Heart left ventricle (tissue), 16 donors: ENCODE results near the gene CFAP69. TPM values are rescaled to one million over a fixed set of nuclear protein-coding genes. Genes with fewer than 3 reads are reported as not detected.

Source experiments
- ATAC-seq, 4 donors: fragments of 200-7000 bp; cut with Tn5 transposase; one replicate each; pipeline ENCODE4 v1.9.1; 2020 to 2022; ENCODE audit warnings: moderate library complexity in 4 of 4, mild to moderate bottlenecking in 3 of 4, moderate number of reproducible peaks in 1 of 4
- DNase-seq, 5 donors: peaks; one replicate each; pipeline ENCODE4 v3.0.0-alpha.2; 2020
- H3K27ac ChIP-seq, 12 donors: fragments of 200-600 bp; sonication (generic) in 4 of 12; one replicate each; pipeline versions ENCODE4 v1.5.0 to v1.8.0; 2016 to 2022; ENCODE audit warnings: mild to moderate bottlenecking in 2 of 12
- H3K27me3 ChIP-seq, 9 donors: fragments of 200-600 bp; sonication (generic) in 2 of 9; one replicate each; pipeline versions ENCODE4 v1.5.1 to v1.8.0; 2016 to 2022; ENCODE audit warnings: mild to moderate bottlenecking in 3 of 9
- H3K36me3 ChIP-seq, 9 donors: fragments of 200-600 bp; sonication (generic) in 2 of 9; one replicate each; pipeline versions ENCODE4 v1.5.0 to v1.8.0; 2018 to 2022; ENCODE audit warnings: mild to moderate bottlenecking in 2 of 9
- H3K4me1 ChIP-seq, 12 donors: fragments of 200-600 bp; sonication (generic) in 4 of 12; one replicate each; pipeline versions ENCODE4 v1.5.0 to v1.8.0; 2016 to 2022; ENCODE audit warnings: mild to moderate bottlenecking in 3 of 12
- H3K4me3 ChIP-seq, 12 donors: fragments of 200-600 bp; sonication (generic) in 4 of 12; one replicate each; pipeline versions ENCODE4 v1.5.0 to v1.8.0; 2017 to 2022; ENCODE audit warnings: mild to moderate bottlenecking in 9 of 12, moderate library complexity in 4 of 12
- H3K9me3 ChIP-seq, 12 donors: fragments of 200-600 bp; sonication (generic) in 4 of 12; one replicate each; pipeline versions ENCODE4 v1.5.0 to v1.8.0; 2016 to 2022; ENCODE audit warnings: mild to moderate bottlenecking in 1 of 12
- POLR2A ChIP-seq, 2 donors: fragments of 450-650 bp; IDR thresholded peaks; one replicate each; pipeline ENCODE4 v1.6.1; 2017; ENCODE audit warnings: antibody characterized with exemption in 2 of 2, mild to moderate bottlenecking in 2 of 2, moderate library complexity in 2 of 2
- WGBS, 4 donors: extraction: QIAGEN DNeasy Blood & Tissue Kit in 2 of 4; methylation state at CpG; one replicate each; pipeline versions ENCODE4 v1.1.5 to v1.1.7; 2013 to 2018; 5-methylcytosine and 5-hydroxymethylcytosine counted together
- intact Hi-C, 10 donors: fragments of 100-400 bp; cut with DNase I; formaldehyde crosslinking; loops; one replicate each; pipeline versions ENCODE4 v1.11.1 to v1.14.2; 2022
- polyA plus RNA-seq, 2 donors: library from polyadenylated mRNA; stranded (reverse); fragments of 200-250 nt; gene quantifications; one replicate each; pipeline ENCODE4 v1.2.3, GENCODE V29; 2013
- total RNA-seq, 9 donors: library from RNA; depleted of rRNA in 2 of 9; stranded (reverse); fragments of >200 nt in 2 of 9; fragmentation: NEBNext Ultra II Directional in 3 of 9; extraction: Animal tissue kit (Norgen Biotek cat#: 25700) in 3 of 9; gene quantifications; one replicate each; pipeline versions ENCODE4 v1.1.0 to v1.2.4, GENCODE V29; 2016 to 2023
- TF ChIP-seq, protein P1 (sequence below), 12 donors: fragments of 200-600 bp; sonication (generic) in 4 of 12; IDR thresholded peaks; one replicate each; pipeline versions ENCODE4 v1.5.0 to v1.8.0; 2018 to 2022; ENCODE audit warnings: antibody characterized with exemption in 12 of 12, mild to moderate bottlenecking in 5 of 12
- donor health status: ischemic (EF 13 %, LVEDD 7.1; RV severe dilation, severe dysfunction).
- donor health status: healthy with polysubstance abuse.
- donor health status: DM: no; HTN: yes; CAD: no.
- donor health status: DM: no; HTN: no; CAD: no.
- donor health status: ischemic (EF 25% LVEDD 6.9; RV normal size, moderate dysfunction).
- donor health status: ischemic (EF 25% LVEDD 5.7; RV mildly dilated, moderate dysfunction).
- donor health status: healthy.
- donor health status: DM: yes; HTN: yes; CAD: no.
- donor health status: ischemic (EF 35%, LVEDD 5.7; RV mildly dilated, moderate dysfunction).
- donor health status: nonischemic (EF 11% LVEDD 7.7; RV severe dilation, severe dysfunction).
- donor health status: DM: yes; HTN: yes; CAD: no.
- donor health status: PGD.
- donor health status: ischemic (EF 29% LVEDD 5.4; RV normal size, mild dysfunction).
- donor health status: nonischemic (EF 23%, LVEDD 6.1; RV moderate dilation, normal function).

The CFAP69 gene
- total and polyA plus RNA-seq, 11 donors: 1.0 to 4.5 (median 2.6) TPM

DNA sequence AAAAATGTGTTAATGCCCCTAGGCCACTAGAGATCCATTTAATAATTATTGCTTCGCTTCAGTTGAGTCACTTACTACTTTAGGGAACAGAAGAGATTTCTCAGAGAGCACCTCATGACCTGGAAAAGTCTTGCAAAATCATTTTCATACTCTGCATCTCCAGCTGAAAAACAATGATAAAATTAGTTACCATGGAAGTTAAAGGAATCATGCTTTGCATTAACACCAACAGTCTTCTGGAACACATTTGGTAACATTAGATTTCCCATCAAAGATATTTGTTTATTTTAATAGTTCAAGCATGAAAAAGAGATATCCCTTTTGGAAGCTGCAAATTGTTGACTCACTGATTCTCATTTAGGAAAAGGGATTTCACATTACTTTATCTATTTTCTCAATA, 35.2 kb upstream of the CFAP69 start:
- DNase-seq: no peak
- intact Hi-C loops: loop anchor here in 2 of 10 donors (5.0 kb wide), 2 partner anchors 38 to 57 kb away; partner anchors contain the start of genes CFAP69 (in 1 of the 2) and STEAP1 (in 1 of the 2)
- ATAC-seq: no peak
- no peaks in the 10 kb centered on the region for H3K36me3 ChIP-seq
- peaks cover 0 to 18% (median 5%) of the 10 kb centered on the region in 12 donors for H3K4me1 ChIP-seq
- TF ChIP-seq POLR2A (IDR thresholded peaks at IDR 0.05): no peak
- TF ChIP-seq, protein P1, sequence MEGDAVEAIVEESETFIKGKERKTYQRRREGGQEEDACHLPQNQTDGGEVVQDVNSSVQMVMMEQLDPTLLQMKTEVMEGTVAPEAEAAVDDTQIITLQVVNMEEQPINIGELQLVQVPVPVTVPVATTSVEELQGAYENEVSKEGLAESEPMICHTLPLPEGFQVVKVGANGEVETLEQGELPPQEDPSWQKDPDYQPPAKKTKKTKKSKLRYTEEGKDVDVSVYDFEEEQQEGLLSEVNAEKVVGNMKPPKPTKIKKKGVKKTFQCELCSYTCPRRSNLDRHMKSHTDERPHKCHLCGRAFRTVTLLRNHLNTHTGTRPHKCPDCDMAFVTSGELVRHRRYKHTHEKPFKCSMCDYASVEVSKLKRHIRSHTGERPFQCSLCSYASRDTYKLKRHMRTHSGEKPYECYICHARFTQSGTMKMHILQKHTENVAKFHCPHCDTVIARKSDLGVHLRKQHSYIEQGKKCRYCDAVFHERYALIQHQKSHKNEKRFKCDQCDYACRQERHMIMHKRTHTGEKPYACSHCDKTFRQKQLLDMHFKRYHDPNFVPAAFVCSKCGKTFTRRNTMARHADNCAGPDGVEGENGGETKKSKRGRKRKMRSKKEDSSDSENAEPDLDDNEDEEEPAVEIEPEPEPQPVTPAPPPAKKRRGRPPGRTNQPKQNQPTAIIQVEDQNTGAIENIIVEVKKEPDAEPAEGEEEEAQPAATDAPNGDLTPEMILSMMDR (IDR thresholded peaks at IDR 0.05): no peak
- no peaks in the 10 kb centered on the region for H3K9me3 ChIP-seq
- WGBS, 4 donors: 81 to 91% (median 86%) methylated on average over 1 of the region's 1 CpG
- H3K27me3 ChIP-seq: peaks cover 0 to 33% (median 0%) of the 10 kb centered on the region in 9 donors
- H3K27ac ChIP-seq: no peak overlapping the region
- no peak overlapping the region for H3K4me3 ChIP-seq

DNA sequence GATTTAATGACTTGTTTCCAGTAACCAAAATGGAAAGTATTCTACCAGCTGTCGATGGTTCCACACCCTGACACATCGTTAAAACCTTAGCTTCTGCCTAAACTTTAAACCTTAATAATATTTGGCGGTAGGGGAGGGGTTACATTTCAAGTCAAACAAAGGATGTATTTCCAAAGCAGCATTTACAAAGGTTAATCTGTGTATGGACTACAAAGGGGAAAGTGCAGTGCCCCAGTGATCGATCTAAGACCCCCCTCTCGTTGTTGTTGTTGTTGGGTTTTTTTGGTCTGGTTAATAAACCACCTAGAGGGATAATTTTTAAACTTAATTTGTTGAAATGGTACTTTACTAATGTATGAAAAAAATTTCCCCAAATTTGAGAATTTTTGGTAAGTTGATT, 34.5 kb upstream of the CFAP69 start:
- H3K27ac ChIP-seq: peak overlapping the region in 3 of 12 donors; percentile 67 to 87 (median 79)
- intact Hi-C loops: loop anchor here in 2 of 10 donors (5.0 kb wide), 2 partner anchors 37 to 58 kb away; partner anchors contain the start of genes CFAP69 (in 1 of the 2) and STEAP1 (in 1 of the 2)
- no peak for DNase-seq
- H3K4me3 ChIP-seq: peak overlapping the region in 1 of 12 donors; percentile 72
- H3K9me3 ChIP-seq: no peaks in the 10 kb centered on the region
- no peak for ATAC-seq
- no peak for TF ChIP-seq POLR2A (IDR thresholded peaks at IDR 0.05)
- TF ChIP-seq, protein P1 (IDR thresholded peaks at IDR 0.05): no peak
- peaks cover 0 to 33% (median 0%) of the 10 kb centered on the region in 9 donors for H3K27me3 ChIP-seq
- H3K36me3 ChIP-seq: no peaks in the 10 kb centered on the region
- peaks cover 0 to 18% (median 5%) of the 10 kb centered on the region in 12 donors for H3K4me1 ChIP-seq
- WGBS, 4 donors: 64 to 84% (median 68%) methylated on average over 5 of the region's 5 CpGs

DNA sequence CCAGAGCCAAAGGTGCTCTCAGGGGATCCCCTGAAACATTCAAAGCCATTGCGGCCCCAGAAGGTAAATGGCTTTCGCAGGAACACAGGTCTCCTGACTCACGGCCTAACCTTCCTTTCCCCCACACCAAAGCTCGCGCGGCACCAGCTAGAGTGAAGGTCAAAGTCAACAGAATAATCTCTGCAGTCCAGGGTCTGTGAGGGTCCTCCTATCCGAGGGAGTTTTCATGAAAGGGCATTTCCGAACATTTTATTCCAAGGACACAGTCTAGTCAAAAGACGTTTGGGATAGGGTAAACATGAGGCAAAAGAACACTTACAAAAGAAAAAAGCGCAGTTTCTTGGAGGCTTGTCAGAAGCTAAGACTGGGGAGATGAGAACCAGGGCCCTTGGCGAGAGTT, 34.0 kb upstream of the CFAP69 start:
- DNase-seq: peak in 2 of 5 donors; percentile 23 to 30
- H3K4me1 ChIP-seq: peaks cover 0 to 18% (median 5%) of the 10 kb centered on the region in 12 donors
- WGBS, 4 donors: 21 to 37% (median 28%) methylated on average over 11 of the region's 11 CpGs
- no peaks in the 10 kb centered on the region for H3K9me3 ChIP-seq
- no peaks in the 10 kb centered on the region for H3K36me3 ChIP-seq
- intact Hi-C loops: loop anchor here in 2 of 10 donors (5.0 kb wide), 2 partner anchors 36 to 59 kb away; partner anchors contain the start of genes CFAP69 (in 1 of the 2) and STEAP1 (in 1 of the 2)
- peak overlapping the region; percentile 59 to 77 (median 69) for H3K4me3 ChIP-seq
- peaks cover 0 to 33% (median 0%) of the 10 kb centered on the region in 9 donors for H3K27me3 ChIP-seq
- H3K27ac ChIP-seq: peak overlapping the region; percentile 55 to 87 (median 74)
- TF ChIP-seq POLR2A (IDR thresholded peaks at IDR 0.05): no peak
- TF ChIP-seq, protein P1 (IDR thresholded peaks at IDR 0.05): no peak
- ATAC-seq: peak in 1 of 4 donors; percentile 4

DNA sequence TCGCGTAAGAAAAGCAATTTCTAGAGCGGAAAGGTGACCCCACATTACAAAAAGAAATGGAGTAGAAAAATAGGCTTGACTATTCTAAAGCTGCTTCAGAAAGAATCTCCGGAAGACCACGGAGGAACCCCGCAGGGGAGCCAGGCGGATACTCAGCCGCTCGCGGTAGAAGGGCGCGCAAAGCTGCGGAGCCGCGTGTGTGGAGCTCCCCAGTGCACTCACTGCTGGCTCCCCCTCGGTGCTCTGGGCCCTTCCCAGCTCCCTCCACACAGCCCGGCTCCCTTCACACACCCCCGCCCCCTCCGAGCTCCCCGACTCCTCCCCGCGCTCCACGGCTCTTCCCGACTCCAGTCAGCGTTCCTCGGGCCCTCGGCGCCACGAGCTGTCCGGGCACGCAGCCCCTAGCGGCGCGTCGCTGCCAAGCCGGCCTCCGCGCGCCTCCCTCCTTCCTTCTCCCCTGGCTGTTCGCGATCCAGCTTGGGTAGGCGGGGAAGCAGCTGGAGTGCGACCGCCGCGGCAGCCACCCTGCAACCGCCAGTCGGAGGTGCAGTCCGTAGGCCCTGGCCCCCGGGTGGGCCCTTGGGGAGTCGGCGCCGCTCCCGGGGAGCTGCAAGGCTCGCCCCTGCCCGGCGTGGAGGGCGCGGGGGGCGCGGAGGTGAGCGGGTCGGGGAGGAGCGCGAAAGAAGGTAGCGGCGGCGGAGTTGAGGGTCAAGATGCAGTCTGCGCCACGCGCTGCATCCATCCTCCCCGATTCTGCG, 33.4 kb upstream of the CFAP69 start, which contains the start of gene STEAP2:
Gene STEAP2 (plus strand): TSS at position 350 of the 758 bp plus-strand sequence. CDS start 13,343 bp downstream, outside the sequence.
- peaks cover 0 to 33% (median 0%) of the 10 kb centered on the region in 9 donors for H3K27me3 ChIP-seq
- TF ChIP-seq, protein P1 (IDR thresholded peaks at IDR 0.05): peak in 11 of 12 donors; percentile 29 to 68 (median 47)
- peak in 1 of 2 donors; percentile 30 for TF ChIP-seq POLR2A (IDR thresholded peaks at IDR 0.05)
- intact Hi-C loops: loop anchor here in 2 of 10 donors (5.0 kb wide), 2 partner anchors 36 to 59 kb away; partner anchors contain the start of genes CFAP69 (in 1 of the 2) and STEAP1 (in 1 of the 2)
- peak within 1 kb of the TSS; percentile 59 to 77 (median 69) for H3K4me3 ChIP-seq
- H3K9me3 ChIP-seq: no peaks in the 10 kb centered on the region
- peaks cover 0 to 18% (median 5%) of the 10 kb centered on the region in 12 donors for H3K4me1 ChIP-seq
- ATAC-seq: peak; percentile 96 to 100 (median 99)
- DNase-seq: peak; percentile 81 to 95 (median 90)
- WGBS, 4 donors: 1 to 3% (median 1%) methylated on average over 18 to 73 of the region's 73 CpGs
- peak within 1 kb of the TSS; percentile 55 to 87 (median 74) for H3K27ac ChIP-seq
- no peaks in the 10 kb centered on the region for H3K36me3 ChIP-seq
